Dedifferentiated amniotic fluid mesenchymal stem cell (primary cell): ENCODE measurements around the gene NSF.
A peak's percentile ranks its signal among the peaks of the same experiment; 100 is the strongest.

Experiments
- DNase-seq: peaks from one replicate; pipeline ENCODE4 v3.0.0-alpha.2; 2016; ENCODE audit errors: extremely low spot score

The NSF gene

DNA sequence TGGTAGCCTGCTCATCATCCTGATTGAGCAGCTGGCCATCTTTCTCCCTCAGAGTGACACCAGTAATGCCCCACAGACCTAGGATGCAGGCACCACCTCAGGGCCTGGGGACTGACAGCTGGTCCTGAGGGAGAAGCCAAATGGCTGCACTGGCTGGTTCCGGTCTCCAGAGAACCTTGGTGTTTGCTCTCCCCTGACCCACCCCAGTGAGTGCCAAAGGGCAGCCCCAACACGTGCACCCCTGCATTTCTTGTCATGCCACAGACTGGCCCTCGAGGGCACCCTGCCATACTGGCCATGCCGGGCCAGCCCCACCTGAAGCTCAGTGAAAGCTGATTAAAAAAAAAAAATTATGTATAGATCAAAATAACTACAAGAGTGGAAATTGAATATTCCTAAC lies 127.5 kb downstream of the NSF start:
- DNase-seq = no peak

DNA sequence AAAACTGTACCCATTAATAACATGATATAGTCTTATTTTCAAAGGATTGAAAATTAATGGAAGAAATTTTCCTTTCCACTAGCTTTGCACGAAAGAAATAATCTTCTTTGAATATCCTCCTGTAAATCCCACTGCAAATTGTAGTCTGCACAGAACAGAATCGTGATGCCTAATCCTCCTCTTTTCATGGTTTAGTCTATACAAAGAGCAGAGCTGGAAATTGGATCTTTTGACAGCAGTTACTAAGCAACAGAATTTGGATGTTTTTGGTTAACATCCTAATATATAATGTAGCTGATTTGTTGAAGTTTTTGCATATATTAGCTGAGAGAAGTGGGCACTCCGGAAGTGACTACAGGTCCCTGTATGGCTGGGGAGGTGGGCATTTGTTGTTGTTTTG lies 129.4 kb downstream of the NSF start:
- no peak for DNase-seq

GRCh38 chr17:46720408-46720807 lies 129.9 kb downstream of the NSF start:
- no peak for DNase-seq

DNA sequence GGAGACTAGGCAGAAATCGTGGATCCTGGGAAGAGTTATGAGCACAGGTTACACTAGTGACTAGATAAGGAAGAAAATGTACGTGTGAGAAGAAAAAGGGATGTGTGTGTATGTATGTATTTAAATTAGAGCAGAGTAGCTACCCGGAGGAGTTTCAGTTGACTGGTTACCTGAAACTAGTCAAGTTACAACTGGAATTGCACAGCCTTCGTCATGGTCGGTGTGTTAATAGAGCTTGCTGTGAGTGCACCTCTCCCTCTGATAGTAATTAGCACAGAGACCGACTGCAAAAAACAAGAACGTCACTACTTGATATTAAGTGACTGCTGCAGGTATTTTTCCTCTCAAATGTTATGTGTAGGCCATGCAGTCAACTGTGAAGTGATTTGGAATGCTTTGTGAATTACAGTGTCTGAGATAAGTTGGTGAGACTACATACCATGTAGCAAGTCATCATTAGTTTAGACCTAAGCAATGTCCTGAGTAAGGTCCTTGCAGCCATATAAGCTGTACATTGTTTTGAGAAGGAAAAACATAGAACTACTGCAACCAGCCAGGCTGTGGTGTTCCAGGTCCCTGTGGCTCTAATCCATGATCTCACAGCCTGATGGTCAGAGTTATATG lies 132.3 kb downstream of the NSF start:
- DNase-seq = no peak

DNA sequence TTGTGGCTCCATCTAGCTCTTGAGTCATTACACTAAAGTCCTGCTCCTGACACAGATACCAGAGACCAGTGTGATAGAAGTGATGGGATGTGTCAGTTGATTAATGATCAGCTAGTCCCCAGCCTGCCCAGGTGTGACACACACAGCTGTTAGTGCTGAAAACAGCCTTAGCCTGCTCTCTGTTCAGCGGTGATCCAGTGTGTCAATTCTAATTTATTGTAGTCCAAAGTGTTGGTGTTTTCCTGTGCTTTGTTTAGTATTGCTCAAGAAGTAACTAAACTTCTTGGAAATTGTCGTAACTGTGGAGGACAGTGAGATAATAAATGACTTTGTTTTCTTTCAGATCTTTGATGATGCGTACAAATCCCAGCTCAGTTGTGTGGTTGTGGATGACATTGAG lies 135.7 kb downstream of the NSF start:
- no peak for DNase-seq

- DNase-seq = peak; percentile 57
These were observed 137.3 kb downstream of the NSF start for GRCh38 chr17:46727572-46728348.

DNA sequence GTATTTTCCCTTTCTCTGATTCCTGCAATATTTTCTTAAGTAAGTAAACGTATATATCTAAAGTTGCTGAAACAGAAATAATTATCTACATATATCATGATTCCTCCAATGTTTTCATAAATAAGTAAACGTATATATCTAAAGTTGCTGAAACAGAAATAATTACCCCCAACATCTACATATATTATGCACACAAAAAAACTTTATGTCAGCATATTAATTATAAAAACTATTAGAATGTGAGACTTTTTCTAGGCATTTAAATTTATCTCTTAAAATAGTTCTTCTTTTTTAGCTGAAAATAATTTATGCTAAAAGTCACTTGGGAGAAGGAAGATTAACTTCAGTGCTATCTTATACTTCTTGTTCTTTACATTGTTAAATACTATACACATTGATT lies 139.6 kb downstream of the NSF start:
- no peak for DNase-seq

- DNase-seq = no peak
These were observed 140.2 kb downstream of the NSF start for GRCh38 chr17:46730679-46731078.

- DNase-seq = no peak
These were observed 141.7 kb downstream of the NSF start for GRCh38 chr17:46732160-46732559.

- DNase-seq = no peak
These were observed 142.4 kb downstream of the NSF start for GRCh38 chr17:46732754-46733398.

- no peak for DNase-seq
These were observed 143.5 kb downstream of the NSF start for GRCh38 chr17:46733837-46734475.

DNA sequence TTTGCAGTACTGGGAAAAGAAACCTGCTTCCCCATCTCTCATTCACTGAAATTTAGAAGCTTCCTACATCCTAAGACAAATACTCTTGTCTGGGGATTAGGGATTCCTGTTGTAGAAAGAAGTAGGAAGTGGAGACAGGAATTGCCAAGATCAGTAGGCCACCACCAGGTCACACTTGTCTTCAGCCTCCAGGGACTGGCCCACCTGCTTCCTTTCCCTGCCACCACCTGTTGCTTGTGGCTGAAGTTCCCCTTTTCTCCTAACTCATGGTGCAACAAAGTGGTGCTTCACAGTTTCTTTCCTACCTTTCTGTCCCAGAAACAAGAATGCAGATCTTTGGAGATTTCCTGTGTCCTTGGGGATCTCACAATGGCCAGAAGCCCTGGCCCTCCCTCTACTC lies 145.6 kb downstream of the NSF start:
- DNase-seq = no peak

DNA sequence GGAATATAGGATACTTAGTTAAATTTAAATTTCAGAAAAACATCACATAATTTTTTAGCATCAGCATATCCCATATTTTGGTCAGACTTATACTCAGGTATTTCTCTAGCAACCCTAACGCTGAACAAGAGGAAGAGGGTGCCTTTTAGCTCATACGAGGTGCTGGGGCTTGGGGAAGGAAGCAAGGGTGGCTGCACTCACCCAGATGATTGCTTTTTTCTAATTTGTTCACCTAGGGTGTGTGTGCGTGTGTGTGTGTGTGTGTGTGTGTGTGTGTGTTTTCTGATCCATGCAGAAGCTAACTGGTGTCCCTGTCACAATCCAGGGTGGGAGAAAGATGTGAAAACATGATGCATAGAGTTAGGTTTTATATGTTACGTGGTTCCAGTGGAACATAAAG lies 146.9 kb downstream of the NSF start:
- DNase-seq = no peak

DNA sequence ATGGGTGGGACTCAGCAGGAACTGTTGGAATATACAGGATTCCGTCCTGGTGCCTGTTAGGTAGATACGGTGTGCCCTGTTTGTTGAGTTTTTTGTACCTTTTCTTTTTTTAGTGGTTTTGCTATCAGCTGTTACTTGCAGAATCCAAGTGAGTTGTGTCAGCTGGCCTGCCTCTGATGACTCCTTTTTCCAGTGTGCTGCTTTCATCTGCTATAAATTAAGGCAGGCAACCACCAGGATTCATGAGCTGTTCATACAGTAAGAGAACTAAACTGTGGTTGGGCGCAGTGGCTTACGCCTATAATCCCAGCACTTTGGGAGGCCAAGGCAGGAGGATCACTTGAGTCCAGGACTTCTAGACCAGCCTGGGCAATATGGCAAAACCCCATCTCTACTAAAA lies 148.1 kb downstream of the NSF start:
- no peak for DNase-seq

DNA sequence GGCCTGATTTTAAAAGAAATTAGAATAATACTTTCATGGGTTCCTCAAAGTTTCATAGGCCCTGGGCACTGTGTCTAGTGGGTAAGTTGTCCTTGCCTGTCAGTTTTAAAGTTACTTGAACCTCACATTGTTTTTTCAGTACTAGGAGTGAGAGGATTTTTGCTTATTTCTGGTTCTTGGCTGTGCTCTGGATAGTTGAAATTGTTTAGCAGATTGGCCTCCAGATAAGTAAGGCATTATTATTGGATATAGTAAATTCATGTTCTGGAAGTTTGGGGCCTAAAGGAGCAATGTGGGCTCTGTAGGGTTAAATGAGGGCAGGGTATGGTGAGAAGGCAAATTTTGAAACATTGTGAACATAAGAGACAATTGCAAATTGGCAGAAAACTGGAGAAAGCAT lies 149.5 kb downstream of the NSF start:
- DNase-seq = peak; percentile 41

DNA sequence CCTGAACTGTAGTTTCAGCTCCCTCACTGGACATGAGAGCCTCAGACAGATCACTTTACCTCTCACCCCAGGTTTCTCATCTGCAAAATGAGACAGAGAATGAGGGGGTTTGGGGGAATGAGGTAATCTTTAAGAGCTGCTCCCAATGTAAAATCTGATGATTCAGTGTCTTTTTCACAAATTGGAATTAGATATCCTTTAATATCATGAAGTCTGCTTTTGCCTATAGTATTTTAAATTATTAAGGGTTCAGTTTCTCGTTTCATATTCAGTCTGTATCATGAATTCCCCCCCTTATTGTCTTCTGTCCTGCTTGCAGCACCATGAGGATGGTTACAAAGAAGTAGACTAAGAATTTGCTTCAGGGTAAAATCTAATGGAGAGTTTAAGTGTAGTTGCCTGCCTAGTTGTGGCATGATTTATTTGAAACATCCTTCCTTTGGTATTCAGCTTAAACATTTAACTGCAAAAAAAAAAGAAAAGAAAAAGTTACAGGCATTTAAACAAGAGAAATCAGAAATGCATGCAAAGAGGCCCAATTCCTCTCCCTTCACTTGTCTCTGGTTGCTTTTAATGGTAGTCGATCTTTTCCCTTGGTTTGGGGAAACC lies 150.8 kb downstream of the NSF start:
- DNase-seq = no peak

DNA sequence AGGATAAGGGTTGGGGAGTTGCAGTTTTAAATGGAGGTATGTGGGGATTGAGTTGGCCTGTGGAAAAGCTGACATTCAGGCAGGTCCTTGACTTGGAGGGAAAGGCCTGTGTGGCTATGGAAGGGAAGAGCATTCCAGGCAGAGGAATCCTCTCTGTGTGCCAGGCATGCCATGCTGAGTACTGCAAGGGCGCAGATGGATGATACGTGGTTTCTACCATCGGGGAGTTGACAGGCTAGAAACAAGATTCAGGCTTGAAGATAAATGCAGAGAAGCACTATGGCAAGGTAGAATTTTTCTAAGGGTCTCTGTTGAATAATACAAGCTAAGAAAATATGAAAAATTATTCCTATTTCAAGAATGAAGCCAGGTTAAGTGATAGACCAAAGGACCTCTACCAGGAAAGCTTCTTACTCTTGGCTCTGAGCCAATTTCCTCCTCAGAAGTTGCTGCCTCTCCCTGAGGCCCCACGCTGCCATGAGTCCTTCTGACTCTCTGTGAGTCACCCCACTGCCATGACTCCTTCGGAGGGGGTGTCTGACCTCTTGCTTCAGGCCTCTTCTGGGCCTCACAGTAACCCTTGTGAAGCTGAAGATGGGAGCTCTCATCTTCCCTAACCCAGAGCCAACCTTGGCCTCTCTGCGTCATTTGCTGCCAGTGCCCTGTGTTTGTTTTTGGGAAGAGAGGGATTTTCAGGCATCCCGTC lies 152.2 kb downstream of the NSF start:
- peak; percentile 56 for DNase-seq

GRCh38 chr17:46744441-46744840 lies 154.0 kb downstream of the NSF start:
- no peak for DNase-seq

DNA sequence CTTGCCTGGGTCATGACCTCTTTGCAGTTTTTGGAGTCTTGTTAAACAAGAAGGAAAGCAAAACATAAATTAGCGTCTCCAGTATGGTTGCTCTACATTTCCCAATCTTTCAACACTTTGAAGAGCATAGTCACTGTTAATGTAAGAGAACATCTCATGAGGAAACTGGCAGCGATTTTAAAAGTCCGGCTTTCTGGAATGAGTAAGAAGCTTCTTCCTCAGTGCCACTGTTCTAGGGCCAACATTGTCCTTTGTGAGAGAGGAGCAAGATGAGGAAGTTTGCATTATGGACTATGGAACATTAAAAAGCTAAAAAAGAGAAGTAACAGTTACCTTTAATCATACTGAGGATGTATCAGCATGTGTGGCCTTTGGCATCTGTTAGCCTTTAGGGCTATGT lies 154.9 kb downstream of the NSF start:
- no peak for DNase-seq

- DNase-seq = no peak
These were observed 161.0 kb downstream of the NSF start for GRCh38 chr17:46751425-46751824.

- no peak for DNase-seq
These were observed 163.3 kb downstream of the NSF start for GRCh38 chr17:46753776-46754175.
